ENCODE measurements around the gene HSD17B3. TPM values are rescaled to one million over a fixed set of nuclear protein-coding genes. Genes with fewer than 3 reads are reported as not detected.

The HSD17B3 gene
- total and polyA plus RNA-seq, 2 donors (not counting 3 experiments of a cell fraction or from before 2014, with no cell fraction given) = 0.46 TPM; not detected in 1

- Histone ChIP-seq H3K9me3 (replicated peaks; ENCODE audit: control insufficient read depth, insufficient read depth, low read length) (no peaks in the 10 kb centered on the region), H3K79me2 (ENCODE audit: control insufficient read depth, insufficient read depth, low read length) (no peaks in the 10 kb centered on the region), H2AFZ (ENCODE audit: low read depth, low read length) (no peak overlapping the region), H3K9ac (replicated peaks; ENCODE audit: extremely low read depth, insufficient read depth, low read length) (no peak overlapping the region), H3K27me3 (ENCODE audit: control insufficient read depth in 2 of 2, insufficient read depth in 2 of 2, low read length in 2 of 2) (no peaks in the 10 kb centered on the region), H3K4me1 (ENCODE audit: control insufficient read depth, extremely low read depth, insufficient read depth, low read length) (peaks cover 16% of the 10 kb centered on the region), H4K20me1 (replicated peaks; ENCODE audit: control insufficient read depth, extremely low read depth, insufficient read depth, low read length) (no peaks in the 10 kb centered on the region), H3K4me3 (replicated peaks in 1 of 3; ENCODE audit: insufficient read depth in 1 of 3, low read depth in 1 of 3, low read length in 3 of 3) (no peak overlapping the region), H3K27ac (ENCODE audit: insufficient read depth, low read depth, low read length) (no peak overlapping the region), H3K36me3 (ENCODE audit: control insufficient read depth in 2 of 2, extremely low read depth in 1 of 2, insufficient read depth in 2 of 2, low read length in 2 of 2) (peaks cover 0 to 3% of the 10 kb centered on the region in 2 experiments), H3K9me1 (replicated peaks; ENCODE audit: control insufficient read depth, extremely low read depth, insufficient read depth, low read length) (no peaks in the 10 kb centered on the region), H3K4me2 (ENCODE audit: insufficient read depth, low read length) (no peak overlapping the region)
- DNase-seq (ENCODE audit: low read depth, low spot score) (no peak), FAIRE-seq (no peak)
- dilution Hi-C loops (cut with MboI; ENCODE audit: extremely low pct_ligation_motif_present, low sequenced_read_pairs) = no loop called here
- ChIA-PET POLR2A (no interaction called here), CTCF (interaction anchor here (3.0 kb wide), 1 partner anchor 10 kb away, joined by 23 read pairs; no protein-coding TSS in a partner anchor)
- no TSS peak for BruUV-seq (replicated peaks)
- TF ChIP-seq JUN (IDR thresholded peaks at IDR 0.05; ENCODE audit: borderline replicate concordance, insufficient read depth, insufficient read length, low read depth) (no peak), MYC (IDR thresholded peaks at IDR 0.05; ENCODE audit: low read depth, low read length) (no peak), MAX (IDR thresholded peaks at IDR 0.05; ENCODE audit: insufficient read depth, insufficient read length) (no peak)
- intact Hi-C loops (cut with micrococcal nuclease) = no loop called here
These were observed 36.3 kb upstream of the HSD17B3 start for GRCh38 chr9:96338299-96338698.

GRCh38 chr9:96333958-96334357, 32.0 kb upstream of the HSD17B3 start:
- dilution Hi-C loops (cut with MboI; ENCODE audit: extremely low pct_ligation_motif_present, low sequenced_read_pairs) (no loop called here), intact Hi-C loops (cut with micrococcal nuclease) (no loop called here)
- Histone ChIP-seq H3K9ac (replicated peaks; ENCODE audit: extremely low read depth, insufficient read depth, low read length) (no peak overlapping the region), H3K4me3 (replicated peaks in 1 of 3; ENCODE audit: insufficient read depth in 1 of 3, low read depth in 1 of 3, low read length in 3 of 3) (no peak overlapping the region), H3K9me3 (replicated peaks; ENCODE audit: control insufficient read depth, insufficient read depth, low read length) (no peaks in the 10 kb centered on the region), H3K27ac (ENCODE audit: insufficient read depth, low read depth, low read length) (no peak overlapping the region), H3K4me1 (ENCODE audit: control insufficient read depth, extremely low read depth, insufficient read depth, low read length) (peaks cover 10% of the 10 kb centered on the region), H3K36me3 (ENCODE audit: control insufficient read depth in 2 of 2, extremely low read depth in 1 of 2, insufficient read depth in 2 of 2, low read length in 2 of 2) (no peaks in the 10 kb centered on the region), H2AFZ (ENCODE audit: low read depth, low read length) (no peak overlapping the region), H4K20me1 (replicated peaks; ENCODE audit: control insufficient read depth, extremely low read depth, insufficient read depth, low read length) (no peaks in the 10 kb centered on the region), H3K4me2 (ENCODE audit: insufficient read depth, low read length) (no peak overlapping the region), H3K79me2 (ENCODE audit: control insufficient read depth, insufficient read depth, low read length) (no peaks in the 10 kb centered on the region), H3K9me1 (replicated peaks; ENCODE audit: control insufficient read depth, extremely low read depth, insufficient read depth, low read length) (no peaks in the 10 kb centered on the region), H3K27me3 (ENCODE audit: control insufficient read depth in 2 of 2, insufficient read depth in 2 of 2, low read length in 2 of 2) (no peaks in the 10 kb centered on the region)
- no TSS peak for BruUV-seq (replicated peaks)
- DNase-seq (ENCODE audit: low read depth, low spot score) (no peak), FAIRE-seq (peak; percentile 21)
- no peak for TF ChIP-seq JUN (IDR thresholded peaks at IDR 0.05; ENCODE audit: borderline replicate concordance, insufficient read depth, insufficient read length, low read depth)
- TF ChIP-seq FOS (IDR thresholded peaks at IDR 0.05; ENCODE audit: borderline replicate concordance, insufficient read depth, low read length) = peak; percentile 15
- no peak for TF ChIP-seq EZH2 (IDR thresholded peaks at IDR 0.05; ENCODE audit: borderline replicate concordance, low read depth, low read length, severe bottlenecking)
- no peak for TF ChIP-seq MAX (IDR thresholded peaks at IDR 0.05; ENCODE audit: insufficient read depth, insufficient read length)
- TF ChIP-seq GATA2 (IDR thresholded peaks at IDR 0.05; ENCODE audit: insufficient read depth, insufficient read length, low read depth, low read length) = no peak
- CTCF ChIA-PET = no interaction called here
- POLR2A ChIA-PET = no interaction called here

Measured in endothelial cell of umbilical vein (primary cell).